H1 (cell line): ENCODE results near the gene MEI1. TPM values are rescaled to one million over a fixed set of nuclear protein-coding genes. Genes with fewer than 3 reads are reported as not detected.

Experiments used
- CEBPB ChIP-seq: IDR thresholded peaks from 2 replicates; pipeline ENCODE4 v1.6.1; 2012; ENCODE audit warnings: low read depth, low read length
- CREB1 ChIP-seq: IDR thresholded peaks from 2 replicates; pipeline ENCODE4 v1.6.1; 2012; ENCODE audit warnings: inconsistent platforms
- GABPA ChIP-seq: IDR thresholded peaks from 2 replicates; pipeline ENCODE4 v1.6.1; 2011; ENCODE audit warnings: mild to moderate bottlenecking, low read length, moderate library complexity, borderline replicate concordance; ENCODE audit not compliant: insufficient read depth
- polyA plus RNA-seq, 7 experiments: library from polyadenylated mRNA; depleted of rRNA in 3 of 7; stranded (reverse) in 5 of 7; unstranded in 2 of 7; fragments of >200 nt in 5 of 7; fragments of 200-250 nt in 2 of 7; gene quantifications; 1 replicate in 5 of 7; 2 replicates in 1 of 7; 4 replicates in 1 of 7; pipeline versions ENCODE4 v1.2.1 to v1.2.3, GENCODE V29; 2011 to 2013; ENCODE audit warnings: missing spikeins in 2 of 7, mixed read lengths in 2 of 7
- total RNA-seq: library from RNA; stranded (reverse); fragmentation: NEBNext Ultra II Directional; extraction: Animal tissue kit (Norgen Biotek cat#: 25700); gene quantifications from 2 replicates; pipeline ENCODE4 v1.2.1, GENCODE V29; 2021

The MEI1 gene
- total and polyA plus RNA-seq, 2 of the 8 experiments (the other 6 are each of a cell fraction or from before 2014, with no cell fraction given): 0.27 to 0.54 TPM

- TF ChIP-seq CEBPB (no peak), CREB1 (no peak), GABPA (no peak)
These were observed 139.7 kb downstream of the MEI1 start (continued) for GRCh38 chr22:41838842-41839618.
